Aorta (tissue), 5 donors: ENCODE results near the gene COQ10A. TPM values are rescaled to one million over a fixed set of nuclear protein-coding genes. Genes with fewer than 3 reads are reported as not detected.

ENCODE experiments used
- ATAC-seq: fragments of 200-7000 bp; cut with Tn5 transposase; one replicate; pipeline ENCODE4 v1.9.1; 2022; ENCODE audit warnings: moderate library complexity; ENCODE audit not compliant: low FRiP score
- DNase-seq, 2 donors: peaks; one replicate each; pipeline ENCODE4 v3.0.0-alpha.2; 2020
- H3K27ac ChIP-seq, 2 donors: one replicate each; pipeline ENCODE4 v1.5.1; 2013; ENCODE audit warnings: low read length in 2 of 2, mild to moderate bottlenecking in 2 of 2, moderate library complexity in 2 of 2, control low read depth in 1 of 2, inconsistent platforms in 1 of 2, low read depth in 1 of 2
- H3K27me3 ChIP-seq, 2 donors: one replicate each; pipeline ENCODE4 v1.6.1; 2013; ENCODE audit warnings: control low read depth in 1 of 2, low read length in 1 of 2, mild to moderate bottlenecking in 1 of 2, moderate library complexity in 1 of 2; ENCODE audit not compliant: insufficient read depth in 2 of 2, control insufficient read depth in 1 of 2
- H3K36me3 ChIP-seq, 2 donors: one replicate each; pipeline ENCODE4 v1.6.1; 2013; ENCODE audit warnings: control low read depth in 1 of 2, low read length in 1 of 2, mild to moderate bottlenecking in 1 of 2; ENCODE audit not compliant: insufficient read depth in 2 of 2, control insufficient read depth in 1 of 2
- H3K4me1 ChIP-seq, 2 donors: one replicate each; pipeline ENCODE4 v1.6.1; 2013; ENCODE audit warnings: low read length in 2 of 2, control low read depth in 1 of 2, mild to moderate bottlenecking in 1 of 2, moderate library complexity in 1 of 2; ENCODE audit not compliant: insufficient read depth in 2 of 2, control insufficient read depth in 1 of 2
- H3K4me3 ChIP-seq, 2 donors: one replicate each; pipeline ENCODE4 v1.5.1; 2013; ENCODE audit warnings: low read length in 2 of 2, control low read depth in 1 of 2, mild to moderate bottlenecking in 1 of 2
- H3K9me3 ChIP-seq: one replicate; pipeline ENCODE4 v1.6.1; 2013; ENCODE audit warnings: mild to moderate bottlenecking, low read length; ENCODE audit not compliant: control insufficient read depth
- WGBS, 2 donors: extraction: QIAGEN DNeasy Blood & Tissue Kit; methylation state at CpG; one replicate each; pipeline ENCODE4 v1.1.7; 2013; 5-methylcytosine and 5-hydroxymethylcytosine counted together
- intact Hi-C, 2 donors: fragments of 100-400 bp; cut with DNase I; formaldehyde crosslinking; loops; one replicate each; pipeline versions ENCODE4 v1.14.2 to v1.15.0; 2022
- polyA plus RNA-seq, 2 donors: library from polyadenylated mRNA; stranded (reverse); fragments of 200-250 nt; gene quantifications; one replicate each; pipeline ENCODE4 v1.2.3, GENCODE V29; 2013
- total RNA-seq, 2 donors: library from RNA; stranded (reverse); fragmentation: NEBNext Ultra II Directional; extraction: Animal tissue kit (Norgen Biotek cat#: 25700); gene quantifications; one replicate each; pipeline ENCODE4 v1.2.1, GENCODE V29; 2021
- donor health status: healthy with polysubstance abuse.
- donor health status: Bipolar disorder and iron deficiency.
- donor health status: DM: no; HTN: no; CAD: no.
- donor health status: DM: no; HTN: no; CAD: no.
- donor health status: DM: yes; HTN: yes; CAD: no.

Gene COQ10A
- total and polyA plus RNA-seq, 4 donors: 11.1 to 18.9 (median 11.5) TPM

DNA sequence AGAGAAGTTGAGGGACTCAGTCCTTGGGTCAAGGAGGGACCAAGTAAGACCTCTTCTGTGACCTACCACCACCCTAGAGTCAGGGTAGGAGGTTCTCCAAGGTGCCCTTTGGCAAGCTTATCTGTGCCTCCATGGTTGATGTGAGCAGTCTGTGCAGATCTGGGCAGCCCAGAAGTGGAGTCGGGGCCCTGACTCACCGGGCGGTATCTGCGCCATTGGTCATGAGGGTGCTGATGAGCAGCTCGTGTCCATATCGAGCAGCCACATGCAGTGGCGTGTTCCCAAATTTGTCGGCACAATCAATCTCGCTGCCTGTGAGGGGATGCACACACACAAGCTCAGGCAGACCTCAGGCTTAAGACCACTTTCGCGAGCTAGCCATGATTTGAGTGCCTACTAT is 13.7 kb upstream of the COQ10A start:
- ATAC-seq: no peak
- H3K9me3 ChIP-seq: no peaks in the 10 kb centered on the region
- H3K4me1 ChIP-seq: peaks cover 0 to 3% of the 10 kb centered on the region in 2 donors
- no peak for DNase-seq
- H3K36me3 ChIP-seq: peaks cover 0 to 20% of the 10 kb centered on the region in 2 donors
- intact Hi-C loops: no loop called here
- WGBS, 2 donors: 88 to 94% methylated on average over 11 of the region's 11 CpGs
- H3K27me3 ChIP-seq: no peaks in the 10 kb centered on the region
- H3K4me3 ChIP-seq: no peak overlapping the region
- no peak overlapping the region for H3K27ac ChIP-seq

DNA sequence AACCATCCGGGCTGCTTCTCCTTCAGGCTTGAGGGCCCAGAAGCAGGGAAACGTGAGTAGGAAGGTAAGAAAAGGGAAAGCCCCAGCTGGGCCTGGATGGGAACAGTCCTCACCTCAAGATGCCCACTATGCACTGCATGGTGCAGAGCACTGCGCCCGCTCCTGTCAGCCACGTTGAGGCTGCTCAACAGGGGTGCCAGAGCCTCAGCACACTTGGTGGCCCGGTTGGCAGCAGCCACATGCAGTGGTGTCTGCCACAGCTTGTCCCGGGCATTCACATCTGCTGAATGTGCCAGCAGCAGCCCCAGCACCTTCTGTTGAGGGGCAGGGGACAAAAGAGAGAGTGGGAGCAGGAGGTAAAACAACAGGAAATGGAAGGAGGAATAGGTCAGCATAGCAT is 11.1 kb upstream of the COQ10A start:
- intact Hi-C loops: loop anchor here in 1 of 2 donors (5.0 kb wide), 1 partner anchor 33 kb away; the partner anchor contains the start of genes NABP2 and RNF41
- Histone ChIP-seq H3K9me3 (no peaks in the 10 kb centered on the region), H3K27me3 (no peaks in the 10 kb centered on the region), H3K36me3 (peaks cover 0 to 17% of the 10 kb centered on the region in 2 donors), H3K4me3 (no peak overlapping the region), H3K27ac (no peak overlapping the region), H3K4me1 (peaks cover 0 to 3% of the 10 kb centered on the region in 2 donors)
- ATAC-seq (no peak), DNase-seq (no peak)
- WGBS, 2 donors: 77 to 80% methylated on average over 7 of the region's 7 CpGs

DNA sequence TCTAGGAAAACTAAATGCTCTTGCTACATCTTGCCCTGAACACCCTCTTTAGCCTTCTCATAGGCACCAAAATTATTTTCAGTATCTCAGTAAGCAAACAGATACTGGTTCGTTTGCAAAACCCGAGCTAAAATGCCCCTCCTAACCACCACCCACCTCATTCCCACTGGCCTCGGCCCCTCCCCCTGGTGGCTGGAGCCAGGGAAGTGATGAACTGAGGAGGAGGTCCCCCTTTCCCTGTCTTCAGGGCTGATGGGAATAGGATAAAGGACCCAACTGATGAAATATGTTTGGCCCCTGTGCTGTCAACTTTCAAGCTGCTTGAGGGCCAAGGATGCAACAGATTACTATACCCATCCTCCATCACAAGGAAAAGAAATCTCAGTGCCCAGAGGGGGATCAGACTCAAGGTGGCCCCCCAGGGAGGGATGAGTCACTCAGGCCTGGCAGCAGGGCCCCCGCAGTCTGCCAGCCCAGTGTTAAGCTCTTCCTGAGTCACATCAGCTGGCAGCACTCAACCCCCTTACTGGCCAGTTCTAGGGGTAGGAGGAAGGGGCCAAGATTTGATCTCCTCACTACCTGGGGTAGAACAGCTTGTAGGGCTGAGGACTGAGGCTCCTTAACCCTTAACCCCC is 10.3 kb upstream of the COQ10A start:
- H3K4me3 ChIP-seq: peak overlapping the region in 1 of 2 donors; percentile 99
- H3K4me1 ChIP-seq: peaks cover 0 to 3% of the 10 kb centered on the region in 2 donors
- no peak overlapping the region for H3K27ac ChIP-seq
- H3K9me3 ChIP-seq: no peaks in the 10 kb centered on the region
- intact Hi-C loops: loop anchor here in 1 of 2 donors (5.0 kb wide), 1 partner anchor 34 kb away; the partner anchor contains the start of genes NABP2 and RNF41
- 14 to 24% methylated on average over 4 of the region's 4 CpGs for WGBS, 2 donors
- ATAC-seq (no peak), DNase-seq (peak in 1 of 2 donors; percentile 83)
- no peaks in the 10 kb centered on the region for H3K27me3 ChIP-seq
- peaks cover 0 to 17% of the 10 kb centered on the region in 2 donors for H3K36me3 ChIP-seq

DNA sequence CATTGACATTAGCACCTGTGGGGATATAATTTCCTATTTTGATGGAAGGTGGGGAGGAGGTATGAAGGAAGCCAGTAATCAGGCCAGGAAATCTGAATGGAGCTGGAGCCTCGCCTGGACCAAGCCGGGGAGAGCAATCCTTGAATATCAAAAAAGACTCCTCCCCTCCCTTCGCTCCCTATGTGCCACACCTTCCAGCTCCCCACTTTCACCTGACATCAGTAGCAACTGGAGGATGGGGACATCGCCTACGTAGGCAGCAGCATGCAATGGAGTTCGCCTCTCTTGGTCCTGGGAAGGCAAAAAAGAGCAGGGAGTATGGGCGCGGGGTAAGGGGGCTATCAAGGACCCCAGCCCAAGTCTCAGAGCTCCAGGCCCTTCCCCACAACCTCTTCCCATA is 9.7 kb upstream of the COQ10A start:
- peak in 1 of 2 donors; percentile 32 for DNase-seq
- H3K27ac ChIP-seq: no peak overlapping the region
- intact Hi-C loops: loop anchor here in 1 of 2 donors (5.0 kb wide), 1 partner anchor 35 kb away; the partner anchor contains the start of genes NABP2 and RNF41
- 29 to 30% methylated on average over 8 of the region's 8 CpGs for WGBS, 2 donors
- no peaks in the 10 kb centered on the region for H3K27me3 ChIP-seq
- H3K36me3 ChIP-seq: peaks cover 0 to 13% of the 10 kb centered on the region in 2 donors
- no peaks in the 10 kb centered on the region for H3K9me3 ChIP-seq
- H3K4me3 ChIP-seq: peak overlapping the region; percentile 99 to 100
- H3K4me1 ChIP-seq: peaks cover 0 to 3% of the 10 kb centered on the region in 2 donors
- ATAC-seq: no peak

DNA sequence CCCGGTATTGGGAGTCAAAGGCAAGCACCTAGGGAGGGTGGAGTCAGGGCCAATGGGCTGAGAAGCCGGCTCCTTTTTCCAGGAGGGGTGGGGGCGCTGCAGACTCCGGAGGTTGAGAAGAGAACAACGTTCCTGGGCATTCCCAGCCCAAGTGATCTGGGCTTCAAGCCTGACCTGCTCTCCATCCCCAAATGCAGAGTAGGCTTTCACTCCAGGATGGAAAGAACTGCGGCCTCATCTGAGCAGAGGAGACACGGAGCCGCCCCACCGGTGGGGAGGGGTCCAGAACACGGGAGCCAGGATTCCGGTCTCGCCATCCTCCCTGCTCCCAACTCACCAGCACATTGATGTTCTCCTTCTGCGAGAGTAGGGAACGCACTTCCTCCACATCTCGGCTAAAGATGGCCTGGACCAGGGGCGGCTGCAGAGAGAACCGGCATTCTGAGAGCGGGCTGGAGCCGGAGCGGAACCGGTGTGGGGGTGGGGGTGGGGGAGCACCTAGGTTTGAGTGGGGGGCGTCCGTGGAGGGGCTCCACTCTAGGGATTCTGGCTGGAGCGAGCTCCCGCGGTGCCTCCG is 9.2 kb upstream of the COQ10A start:
- Histone ChIP-seq H3K4me1 (peaks cover 0 to 3% of the 10 kb centered on the region in 2 donors), H3K27me3 (no peaks in the 10 kb centered on the region), H3K27ac (no peak overlapping the region), H3K4me3 (peak overlapping the region; percentile 99 to 100), H3K9me3 (no peaks in the 10 kb centered on the region), H3K36me3 (peaks cover 0 to 11% of the 10 kb centered on the region in 2 donors)
- WGBS, 2 donors: 0 to 1% methylated on average over 25 to 27 of the region's 27 CpGs
- intact Hi-C loops: loop anchor here in 1 of 2 donors (2.0 to 5.0 kb wide), 2 partner anchors 35 to 67 kb away; partner anchors contain the start of genes NABP2 and RNF41
- no peak for DNase-seq
- ATAC-seq: peak; percentile 30

DNA sequence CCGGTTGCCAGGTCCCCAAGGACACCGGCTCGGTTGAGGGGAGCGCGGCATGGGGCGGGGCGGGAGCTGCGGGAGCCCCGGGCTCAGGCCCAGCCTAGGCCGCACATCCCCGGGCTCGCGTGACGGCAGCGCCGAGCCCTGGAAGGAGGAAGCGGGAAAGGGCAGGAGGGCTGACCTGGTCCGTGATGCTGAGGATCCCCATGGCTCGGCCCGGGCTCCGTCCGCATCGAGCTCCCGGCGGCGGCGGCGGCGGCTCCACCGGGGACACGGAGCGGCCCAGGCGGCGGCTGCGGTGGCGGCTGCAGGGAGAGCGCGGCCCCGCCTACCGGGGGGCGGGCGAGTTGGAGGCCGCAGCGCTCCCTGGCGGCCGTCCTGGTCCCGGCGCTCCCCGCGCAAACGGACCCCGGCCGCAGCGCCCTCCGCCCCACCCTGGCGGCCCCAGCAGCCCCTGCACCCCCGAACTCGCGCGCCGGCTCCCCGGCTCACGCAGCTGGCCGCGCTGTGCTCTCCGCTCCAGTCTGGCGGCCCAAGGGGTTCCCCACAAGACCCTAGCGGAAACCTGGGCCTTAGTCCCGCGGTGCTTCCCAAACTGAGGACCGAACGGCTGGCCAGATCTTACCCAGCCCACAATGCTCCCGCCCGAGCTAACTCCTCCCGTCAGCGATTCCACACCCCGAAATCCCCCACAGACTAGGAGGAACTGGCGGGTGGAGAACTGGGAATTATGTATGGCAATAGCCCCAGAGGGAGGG is 8.5 kb upstream of the COQ10A start, which contains the start of gene ANKRD52:
ANKRD52 (minus strand) TSS at position 317 of the 752 bp plus-strand sequence; CDS start at position 202, 115 bp downstream.
- H3K9me3 ChIP-seq: no peaks in the 10 kb centered on the region
- H3K27me3 ChIP-seq: no peaks in the 10 kb centered on the region
- H3K36me3 ChIP-seq: peaks cover 0 to 5% of the 10 kb centered on the region in 2 donors
- H3K4me3 ChIP-seq: peak within 1 kb of the TSS; percentile 99 to 100
- peak; percentile 94 for ATAC-seq
- intact Hi-C loops: loop anchor here in 1 of 2 donors (2.0 to 5.0 kb wide), 2 partner anchors 36 to 67 kb away; partner anchors contain the start of genes NABP2 and RNF41
- peaks cover 0 to 3% of the 10 kb centered on the region in 2 donors for H3K4me1 ChIP-seq
- WGBS, 2 donors: 0% methylated on average over 30 to 78 of the region's 78 CpGs
- H3K27ac ChIP-seq: peak within 1 kb of the TSS in 1 of 2 donors; percentile 72
- peak; percentile 86 to 92 for DNase-seq

DNA sequence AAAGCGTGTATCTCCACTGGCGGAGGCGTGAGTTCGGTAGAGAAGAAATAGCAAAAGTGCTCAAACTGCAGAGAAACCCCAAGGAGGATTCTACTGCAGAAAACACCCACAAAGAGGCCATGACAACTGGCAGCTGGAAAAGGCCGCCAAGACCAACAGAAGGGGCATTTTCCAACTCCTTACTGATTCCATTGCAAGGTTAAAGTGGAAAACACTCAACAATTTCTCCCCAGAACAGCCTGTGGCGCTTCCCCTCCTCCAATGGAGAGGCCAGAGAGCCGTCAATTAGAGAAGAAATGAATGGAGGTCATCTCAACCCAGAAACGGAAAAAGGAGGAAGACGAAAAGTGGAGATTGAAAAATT is 7.9 kb upstream of the COQ10A start:
- no peaks in the 10 kb centered on the region for H3K9me3 ChIP-seq
- H3K4me1 ChIP-seq: peaks cover 0 to 3% of the 10 kb centered on the region in 2 donors
- peaks cover 0 to 4% of the 10 kb centered on the region in 2 donors for H3K36me3 ChIP-seq
- DNase-seq (no peak), ATAC-seq (no peak)
- peak overlapping the region; percentile 87 to 99 for H3K4me3 ChIP-seq
- 2% methylated on average over 9 of the region's 9 CpGs for WGBS, 2 donors
- peak overlapping the region in 1 of 2 donors; percentile 72 for H3K27ac ChIP-seq
- H3K27me3 ChIP-seq: no peaks in the 10 kb centered on the region
- intact Hi-C loops: loop anchor here in 1 of 2 donors (2.0 to 5.0 kb wide), 2 partner anchors 37 to 68 kb away; partner anchors contain the start of genes NABP2 and RNF41

DNA sequence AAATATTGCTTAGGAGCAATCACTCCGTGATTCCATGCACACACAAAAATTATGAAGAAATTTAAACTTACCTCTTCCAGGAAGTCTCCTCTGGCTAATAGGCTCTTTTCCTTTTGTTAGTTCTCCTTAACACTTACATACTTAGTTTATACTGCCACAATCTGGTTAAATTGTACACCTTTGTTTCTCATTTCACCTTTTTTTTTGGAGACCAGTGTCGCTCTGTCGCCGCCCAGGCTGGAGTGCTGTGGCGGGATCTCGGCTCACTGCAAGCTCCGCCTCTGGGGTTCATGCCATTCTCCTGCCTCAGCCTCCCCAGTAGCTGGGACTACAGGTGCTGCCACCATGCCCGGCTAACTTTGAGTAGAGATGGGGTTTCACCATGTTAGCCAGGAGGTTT is 6.4 kb upstream of the COQ10A start:
- no peak for ATAC-seq
- H3K27me3 ChIP-seq: no peaks in the 10 kb centered on the region
- peak in 1 of 2 donors; percentile 39 for DNase-seq
- 93 to 95% methylated on average over 8 of the region's 8 CpGs for WGBS, 2 donors
- H3K36me3 ChIP-seq: no peaks in the 10 kb centered on the region
- peaks cover 0 to 3% of the 10 kb centered on the region in 2 donors for H3K4me1 ChIP-seq
- H3K27ac ChIP-seq: no peak overlapping the region
- H3K4me3 ChIP-seq: no peak overlapping the region
- H3K9me3 ChIP-seq: no peaks in the 10 kb centered on the region
- intact Hi-C loops: no loop called here
